DMS53 treated with DMSO at 0.1 percent for 48 hours (cell line): ENCODE results near the gene CLDN19.

Experiments
- DNase-seq: peaks from one replicate; lab custom pipeline; 2025; ENCODE audit not compliant: unreplicated experiment; lab: John Stamatoyannopoulos, UW

CLDN19 gene

DNA sequence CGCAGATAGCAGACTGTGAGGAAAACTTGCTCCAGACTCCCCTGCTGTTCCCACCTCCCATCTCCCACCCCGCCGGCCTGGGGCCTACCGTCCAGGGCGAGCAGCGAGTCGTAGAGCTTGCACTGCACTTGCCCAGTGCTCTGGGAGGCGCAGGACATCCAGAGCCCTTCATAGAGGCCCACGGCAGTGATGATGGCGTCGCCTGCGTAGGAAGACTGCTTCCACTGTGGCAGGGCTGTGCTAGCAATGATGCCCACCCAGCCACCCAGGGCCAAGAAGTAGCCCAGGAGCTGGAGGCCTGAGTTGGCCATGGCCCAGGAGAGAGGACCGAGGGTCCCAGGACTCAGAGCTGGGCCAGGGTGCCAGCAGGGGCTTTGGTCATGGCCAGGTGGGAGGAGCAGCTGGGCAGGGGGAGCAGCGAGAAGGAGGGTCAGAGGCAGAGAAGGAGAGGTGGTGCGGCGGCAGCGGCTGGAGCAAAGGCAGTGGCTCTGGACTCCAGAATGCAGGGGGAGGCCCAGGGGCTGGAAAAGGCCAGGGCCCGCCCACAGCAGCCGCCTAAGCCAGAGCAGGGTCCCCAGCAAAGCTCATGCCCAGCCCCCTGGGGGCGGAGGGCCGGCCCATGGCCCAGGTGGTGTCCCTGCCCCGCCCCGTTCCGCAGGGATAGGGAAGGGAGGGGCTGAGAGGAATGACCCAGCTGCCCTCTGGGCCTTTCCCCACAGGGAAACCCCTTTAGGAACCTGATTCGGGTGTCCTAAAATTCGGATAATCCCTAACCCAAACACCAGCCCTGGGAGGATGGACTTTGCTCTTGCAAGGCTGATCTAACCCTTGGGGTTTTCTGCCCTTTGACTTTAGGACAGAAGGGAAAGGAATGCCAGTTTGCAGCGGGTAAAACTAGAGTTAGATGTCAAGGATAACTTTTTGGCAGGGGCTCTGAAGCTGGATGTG is at the start of gene CLDN19:
CLDN19 (minus strand) TSS at position 484 of the 948 bp plus-strand sequence; CDS start at position 311, 173 bp downstream.
- DNase-seq, result no peak

GRCh38 chr1:42788021-42788420 is 48.0 kb upstream of the CLDN19 start:
- no peak for DNase-seq

GRCh38 chr1:42786097-42786496 is 46.1 kb upstream of the CLDN19 start:
- no peak for DNase-seq

DNA sequence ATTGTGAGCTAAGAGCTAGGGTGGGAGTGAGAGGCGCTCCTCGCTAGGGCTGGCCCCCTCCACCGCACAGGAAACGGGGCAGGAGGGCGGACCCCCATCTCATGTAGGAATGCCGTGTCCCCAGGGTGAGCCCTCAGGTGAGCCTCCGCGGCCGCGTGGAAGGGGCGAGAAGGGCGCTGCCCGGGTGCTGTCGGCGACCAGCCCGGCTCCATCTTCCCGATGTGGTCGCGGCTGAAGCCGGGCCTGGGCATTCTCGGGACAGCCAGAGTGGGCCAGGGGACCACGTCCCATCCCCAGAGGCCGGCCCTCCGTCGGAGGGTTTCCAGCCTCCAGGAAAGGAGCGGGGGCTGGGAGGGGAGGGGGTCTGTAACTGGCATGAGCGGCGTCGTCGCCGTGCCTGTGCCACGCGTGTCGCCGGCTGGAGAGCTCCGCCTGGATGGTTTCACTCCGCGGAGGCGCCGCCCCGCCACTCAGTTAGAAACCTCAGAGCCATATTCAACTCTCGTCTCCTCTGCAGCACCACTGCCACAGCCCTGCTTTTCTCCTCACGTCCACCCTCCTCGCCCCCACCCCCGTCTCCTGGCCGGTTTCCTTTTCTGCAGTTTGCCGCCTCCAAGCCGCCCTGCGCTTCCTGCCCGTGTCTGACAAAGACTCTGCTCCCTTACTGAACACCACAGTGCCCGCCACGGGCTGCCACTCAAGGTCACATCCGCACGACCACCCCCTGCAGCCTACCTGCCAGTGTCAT is 45.1 kb upstream of the CLDN19 start, which contains the start of gene TMEM269:
TMEM269 (plus strand) TSS at position 46 of the 748 bp plus-strand sequence. CDS start 4,903 bp downstream, outside the sequence.
- no peak for DNase-seq

DNA sequence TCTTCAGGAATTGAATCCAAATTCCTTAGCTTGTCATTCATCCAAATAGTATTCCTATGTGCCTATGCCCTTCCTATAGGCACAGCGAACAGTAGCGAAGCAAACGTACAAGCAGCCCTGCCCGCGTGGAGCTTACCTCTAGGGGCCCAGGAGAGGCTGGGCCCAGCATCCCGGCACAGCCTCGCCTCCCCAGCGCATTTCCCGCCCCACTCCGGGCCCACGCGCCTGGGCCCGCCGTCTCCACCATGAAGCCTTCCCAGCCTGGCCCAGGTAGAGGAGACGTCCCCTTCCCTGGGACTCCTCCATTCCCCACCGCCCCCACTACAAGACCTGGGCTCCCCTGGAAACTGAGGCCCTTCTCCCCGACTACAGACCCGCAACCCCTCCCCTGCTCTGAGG is 44.5 kb upstream of the CLDN19 start:
- no peak for DNase-seq

GRCh38 chr1:42783092-42783491 is 43.1 kb upstream of the CLDN19 start:
- DNase-seq, result no peak

- no peak for DNase-seq
Measured at GRCh38 chr1:42780176-42780575, 40.1 kb upstream of the CLDN19 start.

- DNase-seq, result no peak
Measured at GRCh38 chr1:42779725-42780124, 39.7 kb upstream of the CLDN19 start.

GRCh38 chr1:42777852-42778251 is 37.8 kb upstream of the CLDN19 start:
- DNase-seq, result peak; percentile 29

GRCh38 chr1:42776502-42776901 is 36.5 kb upstream of the CLDN19 start:
- DNase-seq, result no peak

DNA sequence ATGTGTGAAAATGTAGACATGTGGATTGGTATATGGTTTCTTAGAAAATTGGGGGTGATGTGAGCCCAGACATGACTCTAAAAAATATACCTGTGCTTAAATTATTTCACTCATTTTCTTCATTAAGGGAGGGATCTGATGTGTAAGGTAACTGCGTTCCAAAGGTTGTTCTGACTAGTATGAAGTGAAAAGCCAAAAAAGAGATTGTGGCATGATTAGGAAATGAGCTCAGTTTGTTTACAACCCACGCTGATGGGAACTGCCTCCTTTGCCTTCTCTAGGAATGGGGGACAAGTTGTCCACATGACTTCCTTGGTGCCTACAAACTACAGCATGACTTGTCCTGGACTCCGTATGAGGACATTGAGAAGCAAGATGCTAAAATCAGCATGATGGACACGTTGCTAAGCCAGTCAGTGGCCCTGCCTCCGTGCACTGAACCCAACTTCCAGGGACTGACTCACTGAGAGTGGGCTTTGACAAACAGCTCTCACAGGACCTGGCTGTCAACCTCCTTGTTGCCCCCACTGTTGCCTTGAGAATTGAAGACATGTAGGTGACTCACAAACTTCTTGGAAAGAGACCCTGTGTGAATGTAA is 35.0 kb upstream of the CLDN19 start:
- no peak for DNase-seq

DNA sequence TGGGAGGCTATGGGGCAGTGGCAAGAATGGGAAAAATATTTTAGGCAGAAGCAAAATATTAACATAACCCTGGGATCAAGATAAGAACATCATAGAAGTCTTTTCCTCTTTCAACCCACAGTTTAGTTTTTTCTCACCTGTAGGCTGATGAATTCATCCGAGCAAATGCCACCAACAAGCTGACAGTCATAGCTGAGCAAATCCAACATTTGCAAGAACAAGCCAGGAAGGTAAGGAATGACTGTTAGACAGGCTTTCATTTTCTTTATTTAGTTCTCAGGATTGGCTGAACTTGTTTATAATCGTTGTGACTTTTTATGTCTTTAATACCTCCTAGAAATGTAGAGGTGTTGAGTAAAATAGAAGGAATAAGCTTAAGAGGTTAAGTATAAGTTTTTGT is 33.4 kb upstream of the CLDN19 start:
- no peak for DNase-seq

- no peak for DNase-seq
Measured at GRCh38 chr1:42769811-42770210, 29.8 kb upstream of the CLDN19 start.

DNA sequence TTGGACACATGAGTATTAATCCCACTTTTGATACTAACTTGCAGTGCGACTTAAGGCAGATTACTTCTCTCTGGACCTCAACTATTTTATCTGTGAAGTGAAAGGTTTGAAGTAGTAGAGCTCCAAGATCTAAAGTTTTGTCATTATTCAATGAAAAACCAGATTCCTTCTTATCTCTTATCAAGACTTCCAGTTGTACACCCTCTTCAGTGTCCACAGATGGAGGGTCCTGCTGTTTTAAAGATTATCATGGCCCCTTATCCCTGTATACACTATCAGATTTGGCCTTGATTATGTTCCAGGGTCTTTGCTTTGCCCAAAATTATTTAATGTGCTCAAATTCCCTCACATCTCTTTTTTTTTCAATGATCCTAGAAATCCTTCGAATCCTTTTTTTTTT is 28.1 kb upstream of the CLDN19 start:
- no peak for DNase-seq

- no peak for DNase-seq
Measured at GRCh38 chr1:42767510-42768000, 27.5 kb upstream of the CLDN19 start.

DNA sequence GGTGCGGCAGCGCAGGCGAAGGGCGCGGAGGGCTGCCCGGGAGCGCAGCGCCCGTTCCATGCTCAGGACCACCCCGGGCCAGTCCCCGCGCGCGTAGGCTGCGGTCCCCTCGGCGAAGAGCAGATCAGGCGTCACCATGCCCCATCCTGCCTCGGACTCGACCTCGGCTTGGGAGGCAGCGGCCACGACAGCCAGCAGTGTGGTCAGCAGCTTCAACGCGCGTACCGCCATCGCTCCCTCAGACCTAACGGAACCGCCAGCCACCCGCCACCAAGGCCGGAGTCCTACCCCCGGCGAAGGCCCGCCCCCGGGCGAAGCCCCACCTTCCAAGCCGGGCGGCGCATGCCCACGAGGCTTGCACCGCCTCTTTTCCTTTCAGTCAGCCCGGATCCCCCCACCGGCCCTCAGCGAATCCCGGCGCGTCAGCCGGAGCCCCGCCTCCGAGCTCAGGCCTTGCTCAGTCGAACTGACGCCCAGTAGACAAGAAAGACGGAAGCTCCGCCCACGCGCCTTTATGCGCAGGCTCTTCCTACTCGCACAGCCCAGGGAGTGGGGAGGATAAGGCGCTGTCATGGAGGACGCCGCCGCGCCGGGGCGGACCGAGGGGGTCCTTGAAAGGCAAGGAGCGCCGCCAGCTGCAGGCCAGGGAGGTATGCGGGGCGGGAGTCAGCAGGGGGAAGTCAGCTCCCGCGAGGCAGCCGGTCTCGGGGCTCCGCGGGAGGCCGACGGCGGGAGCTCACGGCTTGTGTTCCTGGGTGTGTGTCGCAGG is 26.9 kb upstream of the CLDN19 start, which contains the start of the genes C1orf50 and P3H1:
C1orf50 (plus strand) TSS at position 509 of the 769 bp plus-strand sequence; CDS start at position 572, 63 bp downstream.
P3H1 (minus strand) TSS at position 288 of the 769 bp plus-strand sequence; CDS start at position 231, 57 bp downstream.
- DNase-seq, result peak; percentile 96

GRCh38 chr1:42765832-42766740 is 26.1 kb upstream of the CLDN19 start:
- DNase-seq, result peak; percentile 54

GRCh38 chr1:42765269-42765668 is 25.2 kb upstream of the CLDN19 start:
- DNase-seq, result no peak

GRCh38 chr1:42762269-42762668 is 22.2 kb upstream of the CLDN19 start:
- no peak for DNase-seq
